GM19238 (cell line): ENCODE data around the gene SLC2A13.
"Not testable (repeated sequence)": the region's sequence is repeated elsewhere in the genome, so short reads cannot be mapped to it uniquely, and the experiment has no call there.

Experiments
- DNase-seq: peaks from one replicate; pipeline ENCODE4 v3.0.0; 2011; ENCODE audit warnings: low spot score; ENCODE audit not compliant: insufficient read length

The SLC2A13 gene

GRCh38 chr12:39873065-39873464 lies 232.8 kb downstream of the SLC2A13 start:
- no peak for DNase-seq

DNA sequence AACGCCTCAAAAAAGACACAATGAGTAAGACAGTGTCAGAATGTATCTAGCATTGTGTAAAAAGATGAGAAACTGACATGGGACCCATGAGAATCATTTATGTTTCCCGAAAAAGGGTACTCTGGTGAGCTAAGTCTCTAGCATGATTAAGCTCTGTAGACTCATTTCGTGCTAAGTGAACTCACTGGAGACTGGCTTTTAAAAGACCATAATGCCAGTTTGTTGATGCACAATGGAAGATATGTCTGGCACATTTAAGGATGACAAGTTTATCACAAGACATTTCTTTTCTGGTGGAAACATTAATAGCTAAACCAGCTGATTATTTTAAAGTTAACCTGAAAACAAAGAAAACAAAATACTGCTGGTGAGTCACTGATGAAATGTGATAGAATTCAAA lies 233.5 kb downstream of the SLC2A13 start:
- no peak for DNase-seq

DNA sequence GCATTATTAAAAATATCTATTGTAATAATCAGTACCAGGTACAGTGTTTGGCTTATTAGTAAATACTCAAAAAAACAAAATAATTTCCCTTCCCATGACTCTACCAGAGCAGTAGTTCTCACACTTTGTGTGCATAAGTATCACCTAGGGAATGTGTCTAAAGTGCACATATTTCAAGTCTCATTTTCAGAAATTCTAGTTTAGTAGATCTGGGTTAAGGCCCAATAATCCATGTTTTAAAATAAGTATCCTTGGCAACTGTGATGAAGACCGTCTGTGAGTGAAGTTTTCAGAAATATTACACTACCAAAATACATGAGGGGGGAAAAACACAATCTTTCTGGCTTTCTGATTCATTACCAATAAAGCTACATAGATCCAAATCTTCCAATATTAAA lies 237.6 kb downstream of the SLC2A13 start:
- no peak for DNase-seq

- DNase-seq = no peak
Measured at GRCh38 chr12:39867631-39868327, 238.1 kb downstream of the SLC2A13 start.

DNA sequence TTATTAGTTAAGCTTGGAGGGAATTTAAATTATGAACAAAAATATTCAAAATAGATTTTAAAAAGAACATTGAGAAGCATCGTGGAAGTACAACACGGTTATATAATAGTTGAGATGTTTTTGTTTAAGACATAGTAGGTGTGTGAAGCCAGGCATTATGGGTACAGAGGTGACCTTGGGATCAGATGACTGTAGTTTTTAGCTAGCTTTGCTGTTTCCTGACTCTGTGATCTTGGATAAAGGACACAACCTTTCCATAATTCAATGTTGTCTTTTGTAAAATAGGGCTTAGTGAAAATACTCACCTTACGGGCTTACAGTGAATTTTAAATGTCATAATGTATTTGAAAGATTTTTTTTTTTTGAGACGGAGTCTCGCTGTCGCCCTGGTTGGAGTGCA lies 239.7 kb downstream of the SLC2A13 start:
- no peak for DNase-seq

- DNase-seq = no peak
Measured at GRCh38 chr12:39860695-39861094, 245.2 kb downstream of the SLC2A13 start.

DNA sequence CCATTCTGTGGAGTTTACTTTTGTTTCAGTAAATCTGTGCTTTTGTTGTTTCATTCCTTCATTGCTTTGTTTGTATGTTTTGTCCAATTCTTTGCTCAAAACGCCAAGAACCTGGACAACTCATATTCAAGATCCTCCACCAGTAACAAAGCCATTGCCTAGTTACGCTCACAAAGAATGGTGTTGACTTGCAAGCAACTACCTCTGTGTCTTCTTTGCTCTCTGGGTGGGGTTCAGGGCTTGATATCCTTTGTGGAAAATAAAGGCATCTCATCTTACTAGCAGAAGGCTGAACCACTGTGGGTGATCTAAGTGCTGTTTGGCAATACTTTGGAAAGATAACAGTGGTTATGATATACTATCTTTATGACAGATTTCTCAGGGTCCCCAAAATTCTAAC lies 252.9 kb downstream of the SLC2A13 start:
- DNase-seq = no peak

DNA sequence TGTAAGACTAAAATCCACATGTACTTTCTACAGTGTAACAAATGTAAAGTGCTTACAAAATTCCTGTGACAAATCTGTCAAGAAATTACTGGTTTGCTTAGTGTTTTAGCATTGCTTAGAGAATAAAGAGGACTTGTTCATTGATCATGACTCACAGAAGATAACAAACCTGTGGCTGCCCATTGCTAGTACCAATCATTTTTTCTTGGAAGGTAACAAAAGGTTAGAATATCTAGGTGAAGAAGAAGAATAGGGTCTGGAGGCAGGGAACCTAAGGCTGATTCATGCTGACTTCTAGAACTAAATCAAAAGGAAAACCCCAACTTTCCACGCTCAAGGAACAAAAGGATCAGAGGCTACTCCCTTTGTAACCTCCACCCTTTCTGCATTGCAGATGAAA lies 253.5 kb downstream of the SLC2A13 start:
- no peak for DNase-seq

GRCh38 chr12:39848218-39848617 lies 257.7 kb downstream of the SLC2A13 start:
- not testable (repeated sequence) for DNase-seq

DNA sequence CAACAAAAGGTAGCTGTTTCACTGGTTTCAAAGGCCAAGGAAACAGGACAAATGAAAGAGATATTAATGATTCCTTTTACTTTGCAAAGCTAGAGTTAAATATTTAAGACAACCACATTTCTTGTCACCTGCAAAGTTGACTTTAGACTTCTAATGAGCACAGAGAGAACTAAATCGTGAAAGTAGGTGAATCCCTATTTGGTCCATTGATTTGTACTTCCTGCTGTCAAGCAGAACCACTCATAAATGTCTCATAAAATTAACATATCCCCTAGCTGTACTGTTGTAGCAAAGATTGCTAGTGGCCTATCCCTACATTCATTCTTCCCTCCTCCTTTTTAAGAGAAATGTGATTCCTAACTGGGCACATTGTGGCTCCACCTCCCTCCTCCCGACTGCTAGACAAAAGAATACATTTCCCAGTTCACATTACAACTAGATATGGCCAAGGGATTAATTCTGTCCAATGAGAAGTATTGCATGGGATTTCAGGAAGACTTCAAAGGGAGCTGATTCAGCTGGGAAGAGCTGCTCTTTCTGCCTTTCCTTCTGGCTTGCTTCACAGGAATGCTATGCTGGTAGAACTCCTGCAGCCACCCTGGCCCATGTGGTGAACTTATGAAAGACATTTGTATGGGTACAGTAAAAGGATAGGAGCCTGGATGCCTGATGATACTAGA lies 258.8 kb downstream of the SLC2A13 start:
- no peak for DNase-seq

DNA sequence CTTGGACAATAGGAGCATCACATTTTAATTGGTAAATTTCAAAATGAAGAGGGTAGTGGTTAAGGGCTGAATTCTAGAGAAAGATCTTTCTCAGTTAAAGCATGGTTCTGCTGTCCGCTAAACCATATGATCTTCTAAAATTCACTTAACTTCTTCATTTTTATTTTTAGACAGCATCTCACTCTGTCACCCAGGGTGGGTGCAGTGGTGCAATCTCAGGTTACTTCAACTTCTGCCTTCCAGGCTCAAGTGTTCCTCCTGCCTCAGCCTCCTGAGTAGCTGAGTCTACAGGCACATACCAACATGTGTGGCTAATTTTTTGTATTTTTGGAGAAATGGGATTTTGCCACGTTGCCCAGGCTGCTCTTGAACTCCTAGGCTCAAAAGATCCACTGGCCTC lies 259.6 kb downstream of the SLC2A13 start:
- DNase-seq = no peak

DNA sequence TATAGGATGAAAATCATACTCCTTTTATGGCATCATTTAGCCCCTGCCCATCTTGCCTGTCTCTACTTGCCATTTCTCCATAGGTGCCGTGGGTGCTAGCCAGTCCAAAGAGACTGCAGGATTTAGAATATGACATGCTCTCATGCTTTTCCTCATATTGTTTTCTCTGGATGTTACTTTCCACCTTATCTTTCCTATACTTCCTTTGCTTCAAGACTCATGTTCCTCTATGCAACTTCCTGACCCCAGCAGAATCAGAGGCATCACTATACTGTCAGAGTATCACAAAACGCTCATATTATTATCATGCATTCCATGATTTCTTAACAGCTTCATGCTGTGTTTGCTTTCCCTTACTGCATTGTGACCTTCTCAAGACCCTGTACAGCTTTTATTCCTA lies 265.5 kb downstream of the SLC2A13 start:
- DNase-seq = no peak

GRCh38 chr12:39839072-39839471 lies 266.8 kb downstream of the SLC2A13 start:
- no peak for DNase-seq

DNA sequence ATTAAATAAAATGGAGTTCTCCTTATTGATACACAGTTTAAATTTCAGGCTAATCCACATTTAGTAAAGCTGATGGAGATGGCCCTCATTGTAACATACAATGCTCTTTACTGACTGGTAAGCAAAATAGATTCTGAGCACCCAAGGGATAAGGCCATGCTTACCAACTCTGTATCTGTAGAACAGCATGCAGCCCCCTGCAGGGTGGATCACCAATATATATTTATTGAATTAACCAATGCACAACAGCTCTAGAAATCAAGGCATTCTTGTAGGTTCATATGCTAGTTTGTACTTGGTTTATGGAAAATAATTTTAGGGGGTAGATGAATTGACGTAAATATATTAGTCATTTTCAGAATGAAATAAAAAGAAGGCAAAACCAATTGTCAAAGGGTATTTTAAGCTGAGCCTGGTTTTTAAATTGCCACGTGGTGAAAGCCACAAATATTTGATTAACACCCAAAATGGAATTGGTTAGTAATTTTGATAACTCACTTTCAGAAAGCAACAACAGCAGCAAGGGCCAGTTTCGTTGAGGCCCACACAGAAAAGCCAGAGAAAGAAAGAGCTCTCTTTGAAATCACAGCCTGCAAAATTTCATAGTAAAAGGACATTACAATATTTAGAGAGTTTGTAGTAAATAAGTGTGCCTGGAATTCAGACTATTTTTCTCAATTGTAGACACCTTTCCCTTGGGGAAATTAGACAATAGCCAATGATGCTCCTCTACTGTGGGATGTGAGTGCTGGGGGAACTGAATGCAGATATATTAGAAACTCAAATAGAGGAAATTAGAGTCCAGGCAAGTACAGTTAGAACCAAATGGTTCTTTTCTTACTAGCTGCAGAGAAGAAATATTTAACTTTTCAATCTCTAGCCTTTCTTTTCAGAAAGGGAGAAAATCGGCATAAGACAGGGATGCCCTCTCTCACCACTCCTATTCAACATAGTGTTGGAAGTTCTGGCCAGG lies 270.1 kb downstream of the SLC2A13 start:
- peak; percentile 1 for DNase-seq

DNA sequence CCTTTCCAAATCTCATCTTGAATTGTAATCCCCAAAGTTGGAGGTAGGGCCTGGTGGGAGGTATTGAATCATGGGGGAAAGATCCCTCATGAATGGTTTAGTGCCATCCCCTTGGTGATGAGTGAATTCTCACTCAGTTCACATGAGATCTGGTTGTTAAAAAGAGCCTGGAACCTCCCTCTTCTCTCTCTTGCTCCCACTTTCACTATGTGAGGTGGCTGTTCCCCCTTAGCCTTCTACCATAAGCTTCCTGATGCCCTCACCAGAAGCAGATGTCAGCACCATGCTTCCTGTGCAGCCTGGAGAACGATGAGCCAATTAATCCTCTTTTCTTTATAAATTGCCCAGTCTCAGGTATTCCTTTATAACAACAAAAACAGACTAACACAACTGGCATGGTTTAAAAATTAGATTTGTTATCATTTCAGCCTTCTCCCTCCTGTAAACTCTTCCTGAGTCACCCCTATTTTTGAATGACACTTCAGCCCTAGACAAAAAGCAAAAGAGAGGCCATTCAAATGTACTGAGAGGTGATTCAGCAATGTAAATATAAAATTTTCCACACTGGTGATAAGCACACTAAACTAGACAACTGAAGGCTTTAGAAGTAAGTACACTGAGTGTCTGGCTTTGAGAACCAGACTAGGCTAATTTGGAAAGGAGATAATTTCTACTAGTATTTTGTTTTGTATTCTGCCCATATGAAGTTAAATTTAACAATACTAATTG lies 274.1 kb downstream of the SLC2A13 start:
- DNase-seq = no peak

DNA sequence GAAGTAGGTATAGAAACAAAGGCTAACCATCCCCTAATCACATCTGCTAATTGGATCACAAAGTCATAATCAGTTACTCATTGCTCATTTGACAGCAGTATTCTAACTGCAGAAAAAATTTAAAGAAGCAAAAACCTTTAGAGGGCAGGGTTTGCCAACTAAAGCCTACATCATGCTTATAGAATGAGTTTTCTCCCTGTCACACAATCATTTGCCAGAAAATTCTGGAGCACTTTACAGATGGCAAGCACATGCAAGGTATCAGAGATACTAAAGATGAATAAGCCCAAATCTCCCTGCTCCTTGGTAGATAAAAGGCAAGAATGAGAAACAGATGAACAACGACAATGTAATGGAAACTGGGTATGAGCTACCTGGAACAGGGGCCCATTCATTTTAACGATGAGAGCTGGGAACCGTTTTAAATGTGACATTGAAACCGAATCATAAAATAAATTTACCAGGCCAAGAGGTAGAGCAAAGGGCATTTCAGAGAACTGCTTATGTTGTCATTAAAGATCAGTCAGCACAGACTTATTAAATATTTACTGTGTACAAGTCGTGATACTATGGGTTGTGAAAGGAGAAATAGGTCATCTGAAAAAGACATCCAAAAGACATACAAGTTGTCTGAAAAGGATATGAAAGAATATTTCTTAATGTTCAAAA lies 274.9 kb downstream of the SLC2A13 start:
- DNase-seq = no peak

- no peak for DNase-seq
Measured at GRCh38 chr12:39830171-39830570, 275.7 kb downstream of the SLC2A13 start.

DNA sequence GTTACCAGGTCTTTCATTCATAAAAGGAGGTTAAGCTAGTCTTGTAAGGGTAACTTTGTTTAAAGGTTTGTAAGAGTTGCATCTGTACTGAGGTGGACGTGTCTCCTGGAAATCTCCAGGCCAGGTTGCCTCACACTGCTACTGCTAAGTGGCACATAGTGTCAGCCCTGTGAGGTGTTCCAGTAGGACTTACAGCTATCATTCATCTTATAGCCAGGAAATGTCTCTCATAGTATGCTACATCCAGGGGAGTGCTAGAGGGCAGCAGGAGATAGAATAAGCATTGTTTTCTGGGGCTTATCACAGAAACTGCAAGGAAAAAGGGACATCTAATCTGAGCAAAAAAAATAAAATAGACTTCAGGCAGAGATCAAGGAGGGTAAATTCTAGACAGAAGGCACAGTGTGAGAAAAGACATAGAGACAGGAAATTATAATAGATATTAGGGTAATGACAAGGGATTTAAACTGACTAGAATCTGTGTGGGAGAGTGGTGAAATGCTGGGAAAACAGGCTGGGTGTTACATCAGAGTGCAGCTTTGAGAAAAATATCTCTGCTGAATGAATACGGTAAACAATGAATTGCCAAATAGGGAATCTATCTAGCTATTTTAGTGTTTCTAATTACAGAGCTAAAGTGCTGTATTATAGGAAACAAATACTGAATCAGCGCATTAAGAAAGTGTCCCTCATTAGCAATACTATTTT lies 281.2 kb downstream of the SLC2A13 start:
- DNase-seq = no peak

GRCh38 chr12:39816671-39817185 lies 289.2 kb downstream of the SLC2A13 start:
- DNase-seq = no peak

DNA sequence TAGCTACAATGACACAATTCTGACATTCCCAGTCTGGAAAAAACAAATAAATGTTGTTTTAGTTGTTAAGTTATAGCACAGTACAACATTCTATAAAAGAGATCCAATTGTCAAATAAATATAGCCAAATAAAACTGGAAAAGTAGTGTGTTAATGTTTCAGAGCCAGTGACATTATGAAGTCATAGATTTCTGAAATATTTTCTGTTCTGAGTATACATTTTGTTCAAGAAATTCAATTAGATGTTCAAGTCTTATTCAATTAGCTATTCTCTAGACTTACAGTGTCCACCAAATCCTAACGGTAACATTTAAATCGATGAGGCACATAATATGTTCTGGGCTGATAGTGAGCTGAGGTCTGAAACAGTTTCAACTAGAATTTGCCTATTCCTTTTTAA lies 290.1 kb downstream of the SLC2A13 start:
- DNase-seq = no peak
